GM12878 (cell line): ENCODE data around the gene POLR1H. TPM values are rescaled to one million over a fixed set of nuclear protein-coding genes. Genes with fewer than 3 reads are reported as not detected.

Experiments used
- ASH2L ChIP-seq: fragments of 300-600, 200-600 bp; sonication (generic); IDR thresholded peaks from 2 replicates; pipeline ENCODE4 v1.6.1; 2017; ENCODE audit warnings: low read depth, mild to moderate bottlenecking, borderline replicate concordance
- BRCA1 ChIP-seq: IDR thresholded peaks from 2 replicates; pipeline ENCODE4 v1.6.1; 2011; ENCODE audit warnings: low read depth, low read length, improper control_type of control experiment
- CBFB ChIP-seq: IDR thresholded peaks from 2 replicates; pipeline ENCODE4 v1.6.1; 2016; ENCODE audit warnings: antibody characterized with exemption, low read depth
- DPF2 ChIP-seq: fragments of 450-650 bp; IDR thresholded peaks from 2 replicates; pipeline ENCODE4 v1.6.1; 2017; ENCODE audit warnings: mild to moderate bottlenecking
- EGR1 ChIP-seq, 2 experiments: IDR thresholded peaks; 1 replicate in 1 of 2; 2 replicates in 1 of 2; pipeline ENCODE4 v1.6.1; 2011 to 2012; ENCODE audit warnings: low read depth in 2 of 2, low read length in 2 of 2, borderline replicate concordance in 1 of 2, mild to moderate bottlenecking in 1 of 2, moderate library complexity in 1 of 2
- EP300 ChIP-seq, 2 experiments: fragments of 150-350 bp in 1 of 2; IDR thresholded peaks; 2 replicates each; pipeline ENCODE4 v1.6.1; 2011 to 2012; ENCODE audit warnings: low read depth in 2 of 2, low read length in 2 of 2, borderline replicate concordance in 1 of 2, improper control_type of control experiment in 1 of 2, inconsistent platforms in 1 of 2; ENCODE audit not compliant: control insufficient read depth in 1 of 2
- FOXM1 ChIP-seq: IDR thresholded peaks from 2 replicates; pipeline ENCODE4 v1.6.1; 2012; ENCODE audit warnings: low read depth, mild to moderate bottlenecking, inconsistent platforms, low read length, moderate library complexity
- IKZF2 ChIP-seq, 2 experiments: fragments of 450-650 bp; IDR thresholded peaks; 2 replicates each; pipeline ENCODE4 v1.6.1; 2017; ENCODE audit warnings: mild to moderate bottlenecking in 2 of 2, moderate library complexity in 2 of 2
- KAT2A ChIP-seq: conservative IDR thresholded peaks from 2 replicates; pipeline ENCODE4 v1.6.1; 2011; ENCODE audit warnings: low read depth, low read length; ENCODE audit not compliant: control insufficient read depth
- KDM1A ChIP-seq: fragments of 200-600 bp; sonication (generic); IDR thresholded peaks from 2 replicates; pipeline ENCODE4 v1.6.1; 2016; ENCODE audit warnings: borderline replicate concordance
- LARP7 ChIP-seq: fragments of 450-650 bp; IDR thresholded peaks from 2 replicates; pipeline ENCODE4 v1.6.1; 2017; ENCODE audit warnings: mild to moderate bottlenecking
- RUNX3 ChIP-seq: IDR thresholded peaks from 2 replicates; pipeline ENCODE4 v1.6.1; 2012; ENCODE audit warnings: low read length, inconsistent platforms
- SPI1 ChIP-seq: IDR thresholded peaks from 2 replicates; pipeline ENCODE4 v1.6.1; 2011; ENCODE audit warnings: low read depth, mild to moderate bottlenecking, low read length, moderate library complexity, borderline replicate concordance; ENCODE audit not compliant: insufficient read depth
- TCF7 ChIP-seq: IDR thresholded peaks from 2 replicates; pipeline ENCODE4 v1.6.1; 2014; ENCODE audit warnings: antibody characterized with exemption, borderline replicate concordance
- YY1 ChIP-seq: IDR thresholded peaks from 2 replicates; pipeline ENCODE4 v1.6.1; 2011; ENCODE audit warnings: low read depth, mild to moderate bottlenecking, low read length
- ZSCAN29 ChIP-seq: fragments of 450-650 bp; IDR thresholded peaks from 2 replicates; pipeline ENCODE4 v1.6.1; 2017; ENCODE audit warnings: mild to moderate bottlenecking, moderate library complexity
- polyA plus RNA-seq, 11 experiments: library from polyadenylated mRNA; depleted of rRNA in 4 of 11; unstranded in 6 of 11; stranded (reverse) in 5 of 11; fragments of >200 nt; fragmentation: Nextera tagmentation in 4 of 11; fragmentation: Illumina TruSeq in 1 of 11; extraction: Ambion mirVana in 4 of 11; extraction: Trizol in 1 of 11; gene quantifications; 1 replicate in 1 of 11; 2 replicates in 10 of 11; pipeline versions ENCODE4 v1.2.1 to v1.2.3, GENCODE V29; 2011 to 2016; ENCODE audit warnings: inconsistent platforms in 2 of 11, missing spikeins in 2 of 11, low read depth in 1 of 11
- total RNA-seq, 4 experiments: library from RNA; depleted of rRNA in 3 of 4; stranded (reverse); fragments of >200 nt in 3 of 4; fragmentation: Illumina TruSeq in 1 of 4; extraction: Trizol in 1 of 4; gene quantifications; 2 replicates each; pipeline versions ENCODE4 v1.2.1 to v1.2.3, GENCODE V29; 2013 to 2021
- TF ChIP-seq, protein P1 (sequence below): fragments of 450-650 bp; IDR thresholded peaks from 2 replicates; pipeline ENCODE4 v1.6.1; 2017; ENCODE audit warnings: mild to moderate bottlenecking, moderate library complexity
- TF ChIP-seq, protein P2 (sequence below): fragments of 450-650 bp; conservative IDR thresholded peaks from 2 replicates; pipeline ENCODE4 v1.6.1; 2017; ENCODE audit warnings: mild to moderate bottlenecking, moderate library complexity
- TF ChIP-seq, protein P3 (sequence below): fragments of 450-650 bp; IDR thresholded peaks from 2 replicates; pipeline ENCODE4 v1.6.1; 2016; ENCODE audit warnings: mild to moderate bottlenecking, moderate library complexity, borderline replicate concordance

POLR1H gene
- total and polyA plus RNA-seq, 10 of the 15 experiments (the other 5 are each of a cell fraction or from before 2014, with no cell fraction given) = 50.6 to 160 (median 77.7) TPM

DNA sequence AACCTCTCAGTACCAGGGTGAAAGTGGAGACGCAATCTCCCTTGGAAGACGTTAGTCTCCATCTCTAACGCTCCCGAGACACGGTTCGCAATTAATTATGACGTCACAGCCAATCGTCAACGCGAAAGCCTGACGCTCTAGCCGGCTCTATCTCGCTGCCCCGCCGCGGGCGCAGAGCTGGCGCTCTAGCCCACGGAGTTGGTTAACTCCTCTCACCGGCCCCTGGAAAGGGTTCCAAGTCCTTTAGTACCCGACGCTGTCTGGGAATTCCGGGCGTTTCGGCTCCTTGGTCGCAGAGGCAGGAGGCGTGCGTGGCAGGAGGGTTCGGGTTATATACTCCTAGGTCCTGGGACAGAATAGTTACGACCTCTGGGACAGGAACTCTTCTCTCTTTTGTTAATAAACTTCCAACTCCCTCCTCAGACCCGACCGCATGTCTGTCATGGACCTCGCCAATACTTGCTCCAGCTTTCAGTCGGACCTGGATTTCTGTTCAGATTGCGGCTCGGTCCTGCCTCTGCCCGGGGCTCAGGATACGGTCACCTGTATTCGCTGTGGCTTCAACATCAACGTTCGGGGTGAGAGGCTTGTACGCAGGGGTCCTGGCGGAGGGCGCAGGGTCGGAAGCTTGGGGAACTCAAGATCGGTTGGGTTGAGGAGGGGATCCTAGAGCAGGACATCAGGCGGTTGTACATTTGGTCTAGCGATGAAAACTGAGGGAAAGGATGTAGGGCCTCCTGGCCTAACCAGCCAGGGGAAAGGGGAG lies at the start of gene POLR1H (continued):
- TF ChIP-seq BRCA1 = peak; percentile 64; the same call in 1 of the 2 replicates
- TF ChIP-seq FOXM1 = peak; percentile 78
- peak; percentile 72 for TF ChIP-seq RUNX3
- TF ChIP-seq LARP7 = peak; percentile 77; the same call in 1 of the 2 replicates
- peak in 1 of 2 experiments; percentile 88; a peak in 2 of 3 replicates for TF ChIP-seq EGR1 (IDR thresholded peaks at IDR 0.05; ENCODE audit: borderline replicate concordance in 1 of 2, low read depth in 2 of 2, low read length in 2 of 2)
- TF ChIP-seq ASH2L = 0 out of 2 replicates have a peak, but pooled peaks have one; percentile 29
- peak; percentile 30 for TF ChIP-seq TCF7
- TF ChIP-seq IKZF2 (IDR thresholded peaks at IDR 0.05) = peak in 1 of 2 experiments; percentile 65; a peak in 2 of 4 replicates
- TF ChIP-seq, protein P1, sequence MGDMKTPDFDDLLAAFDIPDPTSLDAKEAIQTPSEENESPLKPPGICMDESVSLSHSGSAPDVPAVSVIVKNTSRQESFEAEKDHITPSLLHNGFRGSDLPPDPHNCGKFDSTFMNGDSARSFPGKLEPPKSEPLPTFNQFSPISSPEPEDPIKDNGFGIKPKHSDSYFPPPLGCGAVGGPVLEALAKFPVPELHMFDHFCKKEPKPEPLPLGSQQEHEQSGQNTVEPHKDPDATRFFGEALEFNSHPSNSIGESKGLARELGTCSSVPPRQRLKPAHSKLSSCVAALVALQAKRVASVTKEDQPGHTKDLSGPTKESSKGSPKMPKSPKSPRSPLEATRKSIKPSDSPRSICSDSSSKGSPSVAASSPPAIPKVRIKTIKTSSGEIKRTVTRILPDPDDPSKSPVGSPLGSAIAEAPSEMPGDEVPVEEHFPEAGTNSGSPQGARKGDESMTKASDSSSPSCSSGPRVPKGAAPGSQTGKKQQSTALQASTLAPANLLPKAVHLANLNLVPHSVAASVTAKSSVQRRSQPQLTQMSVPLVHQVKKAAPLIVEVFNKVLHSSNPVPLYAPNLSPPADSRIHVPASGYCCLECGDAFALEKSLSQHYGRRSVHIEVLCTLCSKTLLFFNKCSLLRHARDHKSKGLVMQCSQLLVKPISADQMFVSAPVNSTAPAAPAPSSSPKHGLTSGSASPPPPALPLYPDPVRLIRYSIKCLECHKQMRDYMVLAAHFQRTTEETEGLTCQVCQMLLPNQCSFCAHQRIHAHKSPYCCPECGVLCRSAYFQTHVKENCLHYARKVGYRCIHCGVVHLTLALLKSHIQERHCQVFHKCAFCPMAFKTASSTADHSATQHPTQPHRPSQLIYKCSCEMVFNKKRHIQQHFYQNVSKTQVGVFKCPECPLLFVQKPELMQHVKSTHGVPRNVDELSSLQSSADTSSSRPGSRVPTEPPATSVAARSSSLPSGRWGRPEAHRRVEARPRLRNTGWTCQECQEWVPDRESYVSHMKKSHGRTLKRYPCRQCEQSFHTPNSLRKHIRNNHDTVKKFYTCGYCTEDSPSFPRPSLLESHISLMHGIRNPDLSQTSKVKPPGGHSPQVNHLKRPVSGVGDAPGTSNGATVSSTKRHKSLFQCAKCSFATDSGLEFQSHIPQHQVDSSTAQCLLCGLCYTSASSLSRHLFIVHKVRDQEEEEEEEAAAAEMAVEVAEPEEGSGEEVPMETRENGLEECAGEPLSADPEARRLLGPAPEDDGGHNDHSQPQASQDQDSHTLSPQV = peak; percentile 50; the same call in 1 of the 2 replicates
- peak; percentile 92 for TF ChIP-seq YY1
- TF ChIP-seq DPF2 = peak; percentile 67; the same call in 1 of the 2 replicates
- peak; percentile 85; the same call in 1 of the 2 replicates for TF ChIP-seq CBFB
- no peak for TF ChIP-seq KDM1A
- TF ChIP-seq, protein P2, sequence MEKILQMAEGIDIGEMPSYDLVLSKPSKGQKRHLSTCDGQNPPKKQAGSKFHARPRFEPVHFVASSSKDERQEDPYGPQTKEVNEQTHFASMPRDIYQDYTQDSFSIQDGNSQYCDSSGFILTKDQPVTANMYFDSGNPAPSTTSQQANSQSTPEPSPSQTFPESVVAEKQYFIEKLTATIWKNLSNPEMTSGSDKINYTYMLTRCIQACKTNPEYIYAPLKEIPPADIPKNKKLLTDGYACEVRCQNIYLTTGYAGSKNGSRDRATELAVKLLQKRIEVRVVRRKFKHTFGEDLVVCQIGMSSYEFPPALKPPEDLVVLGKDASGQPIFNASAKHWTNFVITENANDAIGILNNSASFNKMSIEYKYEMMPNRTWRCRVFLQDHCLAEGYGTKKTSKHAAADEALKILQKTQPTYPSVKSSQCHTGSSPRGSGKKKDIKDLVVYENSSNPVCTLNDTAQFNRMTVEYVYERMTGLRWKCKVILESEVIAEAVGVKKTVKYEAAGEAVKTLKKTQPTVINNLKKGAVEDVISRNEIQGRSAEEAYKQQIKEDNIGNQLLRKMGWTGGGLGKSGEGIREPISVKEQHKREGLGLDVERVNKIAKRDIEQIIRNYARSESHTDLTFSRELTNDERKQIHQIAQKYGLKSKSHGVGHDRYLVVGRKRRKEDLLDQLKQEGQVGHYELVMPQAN = peak; percentile 60; the same call in 1 of the 2 replicates
- TF ChIP-seq EP300 (IDR thresholded peaks at IDR 0.05; ENCODE audit: borderline replicate concordance in 1 of 2, control insufficient read depth in 1 of 2, low read depth in 2 of 2, low read length in 2 of 2) = 0 out of 4 replicates have a peak, but pooled peaks of 1 of the 2 experiments have one; percentile 44
- no peak for TF ChIP-seq SPI1
- 0 out of 2 replicates have a peak, but pooled peaks have one; percentile 29 for TF ChIP-seq ZSCAN29
- TF ChIP-seq, protein P3, sequence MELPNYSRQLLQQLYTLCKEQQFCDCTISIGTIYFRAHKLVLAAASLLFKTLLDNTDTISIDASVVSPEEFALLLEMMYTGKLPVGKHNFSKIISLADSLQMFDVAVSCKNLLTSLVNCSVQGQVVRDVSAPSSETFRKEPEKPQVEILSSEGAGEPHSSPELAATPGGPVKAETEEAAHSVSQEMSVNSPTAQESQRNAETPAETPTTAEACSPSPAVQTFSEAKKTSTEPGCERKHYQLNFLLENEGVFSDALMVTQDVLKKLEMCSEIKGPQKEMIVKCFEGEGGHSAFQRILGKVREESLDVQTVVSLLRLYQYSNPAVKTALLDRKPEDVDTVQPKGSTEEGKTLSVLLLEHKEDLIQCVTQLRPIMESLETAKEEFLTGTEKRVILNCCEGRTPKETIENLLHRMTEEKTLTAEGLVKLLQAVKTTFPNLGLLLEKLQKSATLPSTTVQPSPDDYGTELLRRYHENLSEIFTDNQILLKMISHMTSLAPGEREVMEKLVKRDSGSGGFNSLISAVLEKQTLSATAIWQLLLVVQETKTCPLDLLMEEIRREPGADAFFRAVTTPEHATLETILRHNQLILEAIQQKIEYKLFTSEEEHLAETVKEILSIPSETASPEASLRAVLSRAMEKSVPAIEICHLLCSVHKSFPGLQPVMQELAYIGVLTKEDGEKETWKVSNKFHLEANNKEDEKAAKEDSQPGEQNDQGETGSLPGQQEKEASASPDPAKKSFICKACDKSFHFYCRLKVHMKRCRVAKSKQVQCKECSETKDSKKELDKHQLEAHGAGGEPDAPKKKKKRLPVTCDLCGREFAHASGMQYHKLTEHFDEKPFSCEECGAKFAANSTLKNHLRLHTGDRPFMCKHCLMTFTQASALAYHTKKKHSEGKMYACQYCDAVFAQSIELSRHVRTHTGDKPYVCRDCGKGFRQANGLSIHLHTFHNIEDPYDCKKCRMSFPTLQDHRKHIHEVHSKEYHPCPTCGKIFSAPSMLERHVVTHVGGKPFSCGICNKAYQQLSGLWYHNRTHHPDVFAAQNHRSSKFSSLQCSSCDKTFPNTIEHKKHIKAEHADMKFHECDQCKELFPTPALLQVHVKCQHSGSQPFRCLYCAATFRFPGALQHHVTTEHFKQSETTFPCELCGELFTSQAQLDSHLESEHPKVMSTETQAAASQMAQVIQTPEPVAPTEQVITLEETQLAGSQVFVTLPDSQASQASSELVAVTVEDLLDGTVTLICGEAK = peak; percentile 55; the same call in 1 of the 2 replicates
- TF ChIP-seq KAT2A = no peak
